8988T (cell line): ENCODE data around the gene TSHZ2.
"Not testable (repeated sequence)": the region's sequence is repeated elsewhere in the genome, so short reads cannot be mapped to it uniquely, and the experiment has no call there.

Experiments used
- DNase-seq: peaks from one replicate; pipeline ENCODE4 v3.0.0; 2011

Gene TSHZ2

DNA sequence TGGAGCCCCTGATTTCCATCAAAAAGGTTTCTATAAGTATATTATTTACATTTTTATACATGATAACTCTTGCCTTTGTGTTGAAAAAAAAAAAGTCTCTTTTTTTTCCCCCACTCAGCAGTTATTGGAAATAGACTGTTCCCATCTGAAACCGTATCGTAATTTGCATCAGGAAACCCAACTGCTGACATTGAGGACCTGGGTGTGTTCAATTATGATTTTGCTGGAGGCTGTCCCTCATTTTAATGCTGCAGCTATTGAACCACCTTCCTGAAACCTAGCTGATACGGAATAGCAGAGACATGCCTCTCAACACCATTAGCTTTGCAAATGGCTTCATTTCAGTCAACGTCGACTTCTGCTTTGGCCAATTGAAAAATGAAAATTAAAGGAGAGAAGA, 522.6 kb downstream of the TSHZ2 start:
- no peak for DNase-seq

DNA sequence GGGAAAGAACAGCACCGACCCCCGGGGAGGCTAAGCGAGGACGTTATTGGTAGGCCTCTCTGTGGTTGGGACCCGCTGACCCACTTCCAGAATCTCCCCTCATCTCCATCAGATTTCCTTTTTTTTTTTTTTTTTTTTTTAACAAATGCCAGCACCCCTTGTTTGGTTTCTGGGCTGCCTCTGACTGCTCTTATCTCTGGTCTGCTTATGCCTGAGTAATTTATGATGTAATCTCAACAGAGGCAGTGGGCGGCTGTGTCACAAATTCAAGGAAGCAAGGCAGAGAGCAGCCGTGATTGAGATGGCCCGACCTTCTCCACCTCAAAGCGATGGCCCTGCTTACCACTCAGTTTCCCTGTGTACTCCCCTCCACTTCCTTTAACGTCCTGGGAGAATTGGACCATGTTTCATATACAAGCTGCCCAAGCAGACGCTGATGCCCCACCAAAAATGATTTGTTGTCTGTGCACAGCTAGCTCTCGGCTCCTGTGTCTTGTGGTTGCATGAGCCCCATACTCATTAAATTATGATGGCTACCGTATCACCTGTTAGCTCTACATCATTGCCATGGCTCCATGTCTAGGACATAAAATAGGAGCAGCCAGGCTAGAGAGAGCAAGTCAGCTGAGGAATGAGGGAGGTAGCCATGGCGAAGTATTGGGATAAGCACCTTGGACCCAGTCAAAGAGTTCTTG, 523.4 kb downstream of the TSHZ2 start:
- no peak for DNase-seq

DNA sequence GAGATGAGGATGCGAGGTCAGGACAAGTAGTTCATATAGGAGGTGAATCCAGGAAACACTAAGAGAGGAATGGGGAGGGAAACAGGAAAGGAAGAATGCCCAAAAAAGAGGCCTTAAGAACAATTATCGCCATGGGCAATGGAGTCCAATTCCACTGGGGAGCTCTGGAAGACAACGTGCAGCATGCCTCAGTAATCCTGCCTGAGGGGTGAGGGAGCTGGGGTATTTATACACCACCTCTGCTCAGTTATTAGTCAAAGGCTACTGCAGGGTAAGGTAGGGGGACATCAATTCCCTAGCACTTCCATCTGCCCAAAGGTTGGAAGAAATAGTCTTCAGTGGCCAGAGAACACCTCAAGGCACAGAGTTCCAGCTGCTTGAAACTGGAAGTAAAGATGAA, 525.1 kb downstream of the TSHZ2 start:
- no peak for DNase-seq

DNA sequence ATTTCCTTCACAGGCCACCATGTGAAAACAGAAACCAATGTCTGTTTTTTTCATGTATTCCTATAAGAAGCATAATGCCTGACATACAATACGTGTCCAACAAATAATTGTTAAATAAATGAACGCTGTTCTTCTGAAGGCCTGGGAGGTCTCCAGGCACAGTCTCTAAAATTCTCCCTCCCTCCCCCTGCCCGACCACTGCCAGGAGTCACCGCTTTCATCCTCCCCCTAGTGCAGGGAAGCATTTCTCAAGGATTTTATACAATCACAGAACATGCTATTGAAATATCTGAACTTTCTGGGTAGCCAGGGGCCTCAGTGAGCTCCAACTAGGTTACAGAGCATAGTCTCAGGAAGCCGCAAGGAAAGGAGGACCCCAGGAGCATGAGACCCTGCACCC, 526.2 kb downstream of the TSHZ2 start:
- DNase-seq: no peak

DNA sequence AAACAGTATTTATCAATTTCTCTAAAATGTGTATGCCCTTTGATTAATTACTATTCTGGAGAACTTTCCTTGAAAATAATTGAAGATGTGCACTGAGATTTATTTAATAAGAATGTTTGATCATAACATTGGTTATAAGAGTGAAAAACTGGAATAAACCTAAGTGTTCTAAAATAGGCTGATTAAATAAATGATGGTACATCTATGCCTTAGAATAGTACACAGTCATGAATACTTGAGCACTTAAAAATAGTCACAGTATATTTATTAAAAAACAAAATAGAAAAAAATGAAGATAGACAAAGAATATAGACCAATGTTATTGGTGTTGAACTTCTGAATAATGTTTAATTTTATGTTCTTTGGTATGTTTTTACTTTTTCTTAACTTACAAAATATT, 528.5 kb downstream of the TSHZ2 start:
- no peak for DNase-seq

DNA sequence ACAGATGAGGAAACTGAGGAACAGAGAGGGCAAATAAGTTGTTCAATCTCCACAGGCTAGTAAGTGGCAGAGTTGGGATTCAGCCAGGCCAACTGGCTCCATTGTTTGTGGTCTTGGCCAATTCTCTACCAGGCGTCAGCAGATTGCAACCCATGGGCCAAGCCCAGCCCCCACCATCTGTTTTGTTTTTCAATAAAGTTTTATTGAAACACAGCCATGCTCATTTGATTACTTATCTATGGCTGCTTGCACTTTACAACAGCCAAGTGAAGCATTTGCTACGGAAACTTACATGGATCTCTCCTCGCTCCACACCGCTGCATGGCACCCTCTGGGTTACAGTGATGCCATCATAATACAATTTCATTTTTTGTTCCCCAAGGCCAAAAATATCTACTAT, 530.7 kb downstream of the TSHZ2 start:
- no peak for DNase-seq

DNA sequence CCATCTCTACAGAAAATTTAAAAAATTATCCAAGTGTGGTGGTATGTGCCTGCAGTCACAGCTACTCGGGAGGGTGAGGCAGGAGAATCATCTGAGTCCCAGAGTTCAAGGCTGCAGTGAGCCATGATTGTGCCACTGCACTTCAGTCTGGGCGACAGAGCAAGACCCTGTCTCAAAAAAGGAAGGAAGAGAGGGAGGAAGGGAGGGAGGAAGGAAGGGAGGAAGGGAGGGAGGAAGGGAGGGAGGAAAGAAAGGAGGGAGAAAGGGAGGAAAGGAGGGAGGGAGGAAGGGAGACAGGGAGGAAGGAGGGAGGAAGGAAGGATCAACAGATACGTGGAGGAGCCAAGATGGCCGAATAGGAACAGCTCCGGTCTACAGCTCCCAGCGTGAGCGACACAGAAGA, 531.4 kb downstream of the TSHZ2 start:
- DNase-seq: no peak

DNA sequence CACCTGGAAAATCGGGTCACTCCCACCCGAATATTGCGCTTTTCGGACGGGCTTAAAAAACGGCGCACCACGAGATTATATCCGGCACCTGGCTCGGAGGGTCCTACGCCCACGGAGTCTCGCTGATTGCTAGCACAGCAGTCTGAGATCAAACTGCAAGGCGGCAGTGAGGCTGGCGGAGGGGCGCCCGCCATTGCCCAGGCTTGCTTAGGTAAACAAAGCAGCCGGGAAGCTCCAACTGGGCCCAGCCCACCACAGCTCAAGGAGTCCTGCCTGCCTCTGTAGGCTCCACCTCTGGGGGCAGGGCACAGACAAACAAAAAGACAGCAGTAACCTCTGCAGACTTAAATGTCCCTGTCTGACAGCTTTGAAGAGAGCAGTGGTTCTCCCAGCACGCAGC, 531.9 kb downstream of the TSHZ2 start:
- not testable (repeated sequence) for DNase-seq

DNA sequence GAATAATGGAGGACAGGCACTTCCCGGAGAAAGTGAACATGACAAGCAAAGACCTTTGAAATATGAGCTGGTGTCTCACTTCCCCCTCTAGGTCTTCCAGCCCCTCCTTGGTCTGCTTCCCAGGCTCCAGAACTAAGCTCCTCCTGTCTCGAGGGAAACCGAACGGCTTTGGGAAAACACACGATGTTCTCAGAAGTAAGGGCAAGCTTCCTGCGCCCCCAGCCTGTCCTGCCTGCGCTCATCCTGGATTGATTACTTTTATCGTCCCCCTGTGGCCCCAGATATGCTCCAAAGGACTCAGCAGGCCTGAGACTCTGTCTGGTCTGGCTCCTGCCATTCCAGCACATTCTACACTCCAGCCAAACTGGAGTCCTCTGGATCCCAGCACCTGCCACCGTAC, 538.1 kb downstream of the TSHZ2 start:
- no peak for DNase-seq

DNA sequence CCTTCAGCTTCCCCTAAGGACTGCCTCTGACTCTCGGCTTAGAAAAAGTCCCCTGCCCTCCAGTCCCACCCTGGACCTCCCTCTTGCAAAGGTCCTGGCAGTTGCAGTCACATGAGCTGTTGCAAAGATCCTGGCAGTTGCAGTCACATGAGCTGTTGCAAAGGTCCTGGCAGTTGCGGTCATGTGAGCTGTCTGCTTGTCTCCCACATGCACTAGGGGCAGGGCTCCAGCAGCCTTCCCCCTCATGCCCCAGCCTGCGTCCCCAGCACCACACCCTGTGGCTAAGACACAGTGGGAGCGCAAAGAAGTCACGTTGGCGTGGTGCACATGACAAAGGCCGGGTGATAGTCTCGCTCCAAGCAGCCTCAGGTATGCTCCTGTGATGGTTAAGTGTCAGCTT, 538.5 kb downstream of the TSHZ2 start:
- DNase-seq: no peak

DNA sequence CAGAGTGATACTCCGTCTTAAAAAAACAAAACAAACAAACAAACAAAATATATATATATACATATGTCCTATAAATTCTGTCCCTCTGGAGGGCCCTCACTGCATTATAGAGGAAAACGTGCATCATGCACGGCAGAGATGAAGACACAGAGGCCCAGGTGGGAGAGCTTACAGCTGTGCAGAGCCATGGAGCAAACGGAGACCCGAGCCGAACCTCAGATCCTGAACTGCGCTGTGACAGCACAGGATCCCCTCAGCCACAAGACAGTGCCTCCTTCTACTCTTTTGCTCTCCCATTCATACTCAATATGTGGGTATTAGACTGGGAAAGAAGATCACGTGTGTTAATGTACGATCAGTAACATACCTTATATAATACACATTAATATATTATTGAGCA, 539.9 kb downstream of the TSHZ2 start:
- no peak for DNase-seq

DNA sequence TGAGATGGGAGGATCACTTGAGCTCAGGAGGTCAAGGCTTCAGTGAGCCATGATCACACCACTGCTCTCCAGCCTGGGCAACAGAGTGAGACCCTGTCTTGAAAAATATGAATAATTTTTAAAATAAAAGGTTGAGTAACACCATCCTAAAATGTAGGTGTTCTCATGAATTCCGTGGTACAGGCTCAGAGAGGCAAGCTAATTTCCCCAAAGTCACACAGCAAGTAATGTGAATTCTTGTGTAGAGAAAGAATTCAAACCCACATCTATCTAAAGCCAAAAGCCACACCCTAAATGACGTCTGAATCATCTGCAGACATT, 541.0 kb downstream of the TSHZ2 start:
- DNase-seq: no peak

DNA sequence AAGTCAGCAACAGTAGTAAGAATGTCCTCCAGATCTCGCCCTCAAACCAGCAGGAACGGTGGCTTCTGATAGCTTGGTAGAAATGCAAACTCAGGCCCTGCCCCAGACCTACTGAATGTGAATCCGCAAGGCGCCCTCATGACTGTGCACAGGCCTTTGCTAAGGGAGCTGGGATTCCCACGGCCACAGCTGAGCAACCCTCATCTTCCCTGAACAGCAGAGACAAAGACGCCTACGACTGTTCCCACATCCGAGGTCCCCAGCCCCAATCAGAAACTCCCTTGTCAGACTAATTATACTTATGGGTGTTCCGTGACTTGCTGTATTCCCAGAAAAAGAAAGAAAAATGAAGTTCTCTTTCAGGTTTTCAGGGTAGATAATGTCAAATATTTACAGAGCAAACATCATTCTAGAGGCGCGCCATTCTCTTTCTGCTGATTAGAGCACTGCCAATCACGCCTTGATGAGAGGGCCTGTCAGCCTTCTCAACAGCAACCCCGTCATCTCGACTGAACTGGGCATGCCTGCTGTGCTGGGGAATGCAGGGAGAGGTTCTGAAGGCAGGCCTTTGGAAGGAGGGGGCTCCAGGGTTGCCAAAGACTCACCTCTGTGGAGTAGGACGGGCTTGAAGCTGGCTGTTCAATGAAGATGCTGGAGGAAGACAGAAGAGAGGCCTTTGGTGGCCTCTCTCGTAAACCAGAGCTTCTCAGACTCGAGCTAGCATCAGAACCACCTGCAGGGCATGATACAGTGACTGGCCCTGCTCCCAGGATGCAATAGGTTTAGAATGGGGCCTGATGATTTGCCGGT, 541.5 kb downstream of the TSHZ2 start:
- DNase-seq: no peak

DNA sequence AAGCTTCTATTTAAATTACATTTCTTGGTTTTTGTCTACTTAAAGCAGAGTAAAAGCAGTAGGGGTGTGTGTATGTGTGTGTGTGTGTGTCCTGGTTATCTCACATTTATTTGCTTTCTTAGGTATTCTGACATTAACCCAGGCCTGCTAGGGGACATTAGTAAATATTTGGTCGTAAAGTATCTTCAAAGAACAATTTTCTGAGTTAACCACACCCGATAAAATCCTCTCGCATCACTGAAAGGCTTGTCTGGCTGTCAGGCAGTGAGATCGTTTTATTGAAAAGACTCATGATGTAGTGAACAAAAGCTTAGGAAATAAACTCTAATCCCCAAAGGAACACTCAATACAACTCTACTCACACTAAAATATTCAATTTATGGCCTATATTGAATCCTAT, 543.6 kb downstream of the TSHZ2 start:
- DNase-seq: no peak

DNA sequence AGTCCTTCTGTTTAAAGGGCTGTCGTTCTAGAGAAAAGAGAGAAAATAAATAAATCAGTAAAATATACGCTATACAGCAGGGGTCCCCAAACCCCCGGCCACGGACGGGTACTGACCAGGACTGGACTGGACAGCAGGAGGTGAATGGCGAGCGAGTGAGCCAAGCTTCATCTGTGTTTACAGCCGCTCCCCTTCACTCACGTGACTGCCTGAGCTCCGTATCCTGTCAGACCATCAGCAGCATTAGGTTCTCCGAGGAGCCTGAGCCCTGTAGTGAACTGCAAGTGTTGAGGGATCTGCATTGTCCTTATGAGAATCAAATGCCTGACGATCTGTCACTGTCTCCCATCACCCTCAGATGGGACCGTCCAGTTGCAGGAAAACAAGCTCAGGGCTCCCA, 545.0 kb downstream of the TSHZ2 start:
- DNase-seq: no peak

DNA sequence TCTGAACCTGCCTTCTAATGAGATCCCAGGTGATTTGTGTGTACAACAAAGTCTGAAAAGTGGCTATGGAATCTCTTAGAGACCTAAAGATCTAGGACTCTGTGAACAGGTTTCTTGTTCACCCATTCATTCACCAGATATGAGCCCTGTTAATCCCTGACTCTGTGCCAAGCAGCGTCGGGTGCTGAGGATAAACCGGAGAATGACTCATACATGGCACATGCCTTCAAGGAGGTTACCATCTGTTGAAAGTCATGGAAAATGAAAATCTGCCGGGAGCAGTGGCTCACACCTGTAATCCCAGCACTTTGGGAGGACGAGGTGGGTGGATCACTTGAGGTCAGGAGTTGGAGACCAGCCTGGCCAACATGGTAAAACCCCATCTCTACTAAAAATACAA, 549.3 kb downstream of the TSHZ2 start:
- not testable (repeated sequence) for DNase-seq

DNA sequence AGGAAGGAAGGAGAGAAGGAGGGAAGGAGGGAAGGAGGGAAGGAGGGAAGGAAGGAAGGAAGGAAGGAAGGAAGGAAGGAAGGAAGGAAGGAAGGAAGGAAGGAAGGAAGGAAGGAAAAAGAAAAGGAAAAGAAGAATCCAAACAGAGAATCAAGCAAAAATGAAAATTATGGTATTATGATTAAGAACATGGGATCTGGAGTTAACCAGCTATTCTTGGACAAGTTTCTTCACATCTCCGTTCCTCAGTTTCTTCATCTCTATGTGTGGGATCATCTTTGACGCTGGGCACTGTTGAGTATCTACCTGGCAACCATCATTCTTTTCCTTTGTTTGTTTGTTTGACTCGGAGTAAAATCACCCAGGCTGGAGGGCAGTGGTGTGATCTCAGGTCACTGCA, 549.9 kb downstream of the TSHZ2 start:
- DNase-seq: no peak

DNA sequence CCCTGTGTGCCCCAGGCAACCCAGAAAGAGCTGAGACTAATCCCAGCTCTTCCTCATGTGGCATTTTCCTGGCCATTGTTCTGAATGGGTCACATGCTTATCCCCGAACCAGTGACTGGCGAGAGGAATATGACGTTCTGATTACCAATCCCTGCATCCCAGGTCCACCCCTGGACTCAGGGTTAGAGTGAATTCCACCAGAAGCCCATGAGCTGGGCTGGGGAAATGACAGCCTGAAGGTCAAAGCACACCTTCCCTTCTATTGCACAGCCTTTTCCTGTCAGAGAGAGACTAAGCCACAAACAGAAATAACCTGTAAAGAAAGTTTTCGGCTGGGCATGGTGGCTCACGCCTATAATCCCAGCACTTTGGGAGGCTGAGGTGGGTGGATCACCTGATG, 550.5 kb downstream of the TSHZ2 start:
- DNase-seq: no peak

DNA sequence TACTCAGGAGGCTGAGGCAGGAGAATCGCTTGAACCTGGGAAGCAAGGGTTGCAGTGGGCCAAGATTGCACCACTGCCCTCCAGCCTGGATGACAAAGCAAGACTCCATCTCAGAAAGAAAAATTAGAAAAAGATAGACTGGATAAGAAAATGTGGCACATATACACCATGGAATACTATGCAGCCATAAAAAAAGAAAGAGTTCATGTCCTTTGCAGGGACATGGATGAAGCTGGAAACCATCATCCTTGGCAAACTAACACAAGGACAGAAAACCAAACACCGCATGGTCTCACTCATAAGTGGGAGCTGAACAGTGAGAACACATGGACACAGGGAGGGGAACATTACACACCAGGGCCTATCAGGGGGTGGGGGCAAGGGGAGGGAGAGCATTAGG, 551.5 kb downstream of the TSHZ2 start:
- not testable (repeated sequence) for DNase-seq

DNA sequence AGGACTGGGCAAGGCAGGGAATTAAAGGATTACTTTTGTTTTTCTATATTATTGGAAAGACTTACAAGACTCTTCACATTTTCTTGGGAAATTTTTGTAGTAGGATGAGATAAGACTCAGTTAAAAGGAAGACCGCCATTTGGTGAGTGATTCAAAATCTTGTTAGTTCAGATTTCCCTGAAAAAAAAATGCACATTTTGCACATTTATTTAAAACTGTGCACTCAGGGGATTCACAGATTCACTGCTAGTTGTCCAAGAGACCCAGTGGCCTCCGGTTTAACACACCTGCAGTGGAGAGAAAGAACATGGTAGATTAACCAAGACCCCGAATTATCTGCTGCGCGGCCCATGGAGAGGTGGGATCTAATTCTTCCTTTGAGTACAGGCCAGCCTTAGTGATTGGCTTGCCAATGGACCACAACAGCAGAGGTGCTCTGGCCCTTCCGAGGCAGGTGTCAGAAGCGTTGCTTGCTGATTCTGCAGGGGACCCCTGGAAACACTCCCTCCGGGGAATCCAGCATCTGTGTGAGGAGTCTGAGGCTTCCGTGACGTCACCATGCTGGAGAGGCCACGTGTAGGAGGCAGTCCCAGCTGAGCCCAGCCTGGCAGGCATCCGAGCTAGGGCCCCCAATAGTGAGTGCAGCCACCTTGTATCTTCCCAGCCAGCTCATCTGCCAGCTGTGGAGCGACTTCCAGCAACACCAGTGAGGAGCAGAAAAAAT, 552.6 kb downstream of the TSHZ2 start:
- no peak for DNase-seq

DNA sequence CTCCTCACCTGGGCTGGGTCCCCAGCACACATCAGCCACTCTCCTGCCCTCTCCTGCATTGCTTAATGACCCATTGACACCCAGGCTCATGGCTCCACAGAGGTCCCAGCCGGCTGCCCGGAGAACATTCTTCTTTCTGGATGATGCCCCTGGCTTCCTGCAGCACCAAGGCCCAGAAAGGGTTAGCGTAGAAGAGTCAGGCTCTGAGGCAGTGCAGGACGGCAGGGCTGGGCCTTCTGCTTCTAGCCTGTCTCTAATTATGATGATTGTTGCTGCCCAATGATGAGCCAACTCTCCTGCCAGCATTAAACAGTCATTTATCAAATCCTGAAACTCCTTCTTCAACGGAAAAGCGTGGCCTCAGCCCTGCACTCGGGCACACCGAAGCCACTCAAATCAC, 555.0 kb downstream of the TSHZ2 start:
- DNase-seq: no peak

DNA sequence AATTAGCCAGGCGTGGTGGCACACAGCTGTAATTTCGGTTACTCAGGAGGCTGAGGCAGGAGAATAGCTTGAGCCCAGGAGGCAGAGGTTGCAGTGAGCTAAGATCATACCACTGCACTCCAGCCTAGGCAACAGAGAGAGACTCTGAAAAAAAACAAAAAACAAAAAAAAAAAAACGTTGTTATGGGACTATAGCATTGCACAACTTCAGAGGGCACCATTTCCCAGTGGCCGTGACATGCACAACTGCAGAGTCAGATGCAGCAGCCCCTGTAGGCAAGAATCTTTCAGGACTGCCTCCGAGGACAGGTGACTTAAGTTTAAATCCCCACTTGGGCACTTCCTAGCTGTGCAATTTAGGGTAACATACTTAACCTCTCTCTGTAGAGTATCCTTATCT, 557.5 kb downstream of the TSHZ2 start:
- DNase-seq: no peak

DNA sequence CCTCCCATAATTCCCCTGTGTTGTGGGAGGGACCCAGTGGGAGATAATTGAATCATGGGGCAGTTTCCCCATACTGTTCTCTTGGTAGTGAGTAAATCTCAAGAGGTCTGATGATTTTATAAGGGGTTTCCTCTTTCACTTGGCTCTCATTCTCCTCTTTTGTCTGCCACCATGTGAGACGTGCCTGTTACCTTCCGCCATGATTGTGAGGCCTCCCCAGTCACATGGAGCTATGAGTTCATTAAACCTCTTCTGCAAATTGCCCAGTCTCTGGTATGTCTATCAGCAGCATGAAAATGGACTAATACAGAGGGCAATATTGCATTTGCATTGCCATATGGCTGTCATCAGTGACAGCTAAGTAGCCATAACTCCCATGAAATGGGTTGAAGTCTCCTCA, 558.3 kb downstream of the TSHZ2 start:
- no peak for DNase-seq

DNA sequence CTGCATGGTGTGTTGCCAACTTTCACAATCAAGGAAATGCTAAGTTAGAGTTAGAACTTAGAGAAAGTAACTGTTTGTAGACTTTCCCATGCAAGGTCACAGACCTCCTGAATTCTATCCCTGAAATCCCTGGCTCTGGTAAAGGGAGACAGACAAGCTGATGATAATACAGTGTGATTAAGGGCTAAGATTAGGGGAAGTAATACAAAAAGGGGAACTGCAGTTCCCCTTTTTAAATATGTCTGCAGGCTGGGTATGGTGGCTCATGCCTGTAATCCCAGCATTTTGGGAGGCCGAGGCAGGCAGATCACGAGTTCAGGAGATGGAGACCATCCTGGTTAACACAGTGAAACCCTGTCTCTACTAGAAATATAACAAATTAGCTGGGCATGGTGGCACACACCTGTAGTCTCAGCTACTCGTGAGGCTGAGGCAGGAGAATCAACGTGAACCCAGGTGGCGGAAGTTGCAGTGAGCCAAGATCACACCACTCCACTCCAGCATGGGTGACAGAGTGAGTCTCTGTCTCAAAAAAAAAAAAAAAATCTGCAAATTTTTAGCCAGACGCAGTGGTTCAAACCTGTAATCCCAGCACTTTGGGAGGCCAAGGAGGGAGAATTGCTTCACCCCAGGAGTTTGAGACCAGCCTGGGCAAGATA, 560.6 kb downstream of the TSHZ2 start:
- not testable (repeated sequence) for DNase-seq
